GM12878 (cell line): ENCODE data around the gene GPR63. TPM values are rescaled to one million over a fixed set of nuclear protein-coding genes. Genes with fewer than 3 reads are reported as not detected.

Experiments used
- ATAC-seq: fragments of 200-7000 bp; cut with Tn5 transposase; 3 replicates; pipeline ENCODE4 v1.9.1; 2020; ENCODE audit warnings: mild to moderate bottlenecking, moderate library complexity
- BruUV-seq: library from RNA; stranded (reverse); fragments of 400-500 nt; replicated peaks from 2 replicates; lab custom pipeline; 2021; lab: Mats Ljungman, UMichigan
- CTCF ChIA-PET: fragments of 300-600 bp; sonication (Branson Sonifier 250); formaldehyde crosslinking; extraction: SDS; loops from one replicate; lab custom pipeline; 2021; ENCODE audit warnings: inconsistent platforms; lab: Yijun Ruan, JAX
- POLR2A ChIA-PET: fragments of 350-600 bp; formaldehyde crosslinking; extraction: SDS; loops from one replicate; lab custom pipeline; 2021; ENCODE audit warnings: inconsistent platforms; lab: Charles Lee
- RAD21 ChIA-PET: fragments of 300-600 bp; sonication (Branson Sonifier 250); formaldehyde crosslinking; loops from one replicate; lab custom pipeline; 2023; ENCODE audit warnings: antibody characterized with exemption; ENCODE audit not compliant: unreplicated experiment; lab: Charles Lee
- SMC1A ChIA-PET: fragments of 300-600 bp; sonication (Branson Sonifier 250); formaldehyde crosslinking; loops from one replicate; lab custom pipeline; 2023; ENCODE audit not compliant: unreplicated experiment, uncharacterized antibody; lab: Charles Lee
- DNase-seq: peaks from one replicate; pipeline ENCODE4 v3.0.0-alpha.2; 2011; ENCODE audit warnings: low read depth, low spot score
- FAIRE-seq: peaks from 3 replicates; lab custom pipeline; 2011; peaks lifted over from hg19 to GRCh38; lab: Jason Lieb, UNC
- H2AFZ ChIP-seq: 2 replicates; pipeline ENCODE4 v1.6.0; 2011; ENCODE audit warnings: low read depth, low read length, control low read depth; ENCODE audit not compliant: control insufficient read depth
- H3K27ac ChIP-seq: 2 replicates; pipeline ENCODE4 v1.5.1; 2011; ENCODE audit warnings: control low read depth; ENCODE audit not compliant: control insufficient read depth, insufficient read depth
- H3K27me3 ChIP-seq, 2 experiments: replicated peaks in 1 of 2; 2 replicates each; pipeline versions ENCODE4 v1.6.0 to v1.6.1; 2011; ENCODE audit warnings: low read length in 1 of 2; ENCODE audit not compliant: control insufficient read depth in 2 of 2, insufficient read depth in 2 of 2
- H3K36me3 ChIP-seq, 2 experiments: 2 replicates each; pipeline ENCODE4 v1.5.1; 2011; ENCODE audit warnings: low read length in 1 of 2; ENCODE audit not compliant: control insufficient read depth in 2 of 2, insufficient read depth in 2 of 2
- H3K4me1 ChIP-seq: 2 replicates; pipeline ENCODE4 v1.6.1; 2011; ENCODE audit warnings: mild to moderate bottlenecking, low read length, moderate library complexity, mixed read lengths; ENCODE audit not compliant: control insufficient read depth, insufficient read depth
- H3K4me2 ChIP-seq: 2 replicates; pipeline ENCODE4 v1.6.0; 2011; ENCODE audit warnings: control low read depth; ENCODE audit not compliant: control insufficient read depth, insufficient read depth
- H3K4me3 ChIP-seq: fragments of 200-600 bp; sonication (generic); 2 replicates; pipeline ENCODE4 v1.5.1; 2016
- H3K79me2 ChIP-seq: 2 replicates; pipeline ENCODE4 v1.6.0; 2011; ENCODE audit warnings: low read length; ENCODE audit not compliant: control insufficient read depth, insufficient read depth
- H3K9ac ChIP-seq: 2 replicates; pipeline ENCODE4 v1.8.0; 2011; ENCODE audit warnings: low read length, control low read depth, mixed read lengths; ENCODE audit not compliant: control insufficient read depth, insufficient read depth
- H3K9me3 ChIP-seq: replicated peaks from 3 replicates; pipeline ENCODE4 v1.5.1; 2011; ENCODE audit warnings: mild to moderate bottlenecking, low read length; ENCODE audit not compliant: control insufficient read depth, insufficient read depth
- H4K20me1 ChIP-seq: 2 replicates; pipeline ENCODE4 v1.6.0; 2011; ENCODE audit not compliant: control insufficient read depth, insufficient read depth
- DPF2 ChIP-seq: fragments of 450-650 bp; IDR thresholded peaks from 2 replicates; pipeline ENCODE4 v1.6.1; 2017; ENCODE audit warnings: mild to moderate bottlenecking
- SMARCA5 ChIP-seq: fragments of 450-650 bp; IDR thresholded peaks from 2 replicates; pipeline ENCODE4 v1.6.1; 2017; ENCODE audit warnings: mild to moderate bottlenecking
- ZBTB40 ChIP-seq: fragments of 450-650 bp; IDR thresholded peaks from 2 replicates; pipeline ENCODE4 v1.6.1; 2016; ENCODE audit warnings: mild to moderate bottlenecking, moderate library complexity, borderline replicate concordance
- WGBS: methylation state at CpG from one replicate; pipeline ENCODE4 v1.1.6; 2016; ENCODE audit warnings: low lambda C conversion rate; ENCODE audit not compliant: insufficient replicate concordance, insufficient coverage; ENCODE audit errors: missing lambda C conversion rate; 5-methylcytosine and 5-hydroxymethylcytosine counted together
- in situ Hi-C: fragments of 300-500 bp; cut with MboI; formaldehyde crosslinking; loops from 9 replicates; pipeline ENCODE4 v1.14.3; 2018; ENCODE audit warnings: mixed read lengths
- intact Hi-C: fragments of 100-400 bp; cut with micrococcal nuclease; formaldehyde crosslinking; loops from one replicate; pipeline ENCODE4 v1.14.2; 2022; ENCODE audit not compliant: unreplicated experiment
- polyA plus RNA-seq, 11 experiments: library from polyadenylated mRNA; depleted of rRNA in 4 of 11; unstranded in 6 of 11; stranded (reverse) in 5 of 11; fragments of >200 nt; fragmentation: Nextera tagmentation in 4 of 11; fragmentation: Illumina TruSeq in 1 of 11; extraction: Ambion mirVana in 4 of 11; extraction: Trizol in 1 of 11; gene quantifications; 1 replicate in 1 of 11; 2 replicates in 10 of 11; pipeline versions ENCODE4 v1.2.1 to v1.2.3, GENCODE V29; 2011 to 2016; ENCODE audit warnings: inconsistent platforms in 2 of 11, missing spikeins in 2 of 11, low read depth in 1 of 11
- total RNA-seq, 4 experiments: library from RNA; depleted of rRNA in 3 of 4; stranded (reverse); fragments of >200 nt in 3 of 4; fragmentation: Illumina TruSeq in 1 of 4; extraction: Trizol in 1 of 4; gene quantifications; 2 replicates each; pipeline versions ENCODE4 v1.2.1 to v1.2.3, GENCODE V29; 2013 to 2021

Gene GPR63
- total and polyA plus RNA-seq, 10 of the 15 experiments (the other 5 are each of a cell fraction or from before 2014, with no cell fraction given) = 1.6 to 6.6 (median 3.5) TPM

- RAD21 ChIA-PET = interaction anchor here (0.6 kb wide), 1 partner anchor 52 kb away, joined by 3 read pairs; no protein-coding TSS in a partner anchor
- Histone ChIP-seq H3K79me2 (no peaks in the 10 kb centered on the region), H3K27me3 (no peaks in the 10 kb centered on the region), H3K36me3 (no peaks in the 10 kb centered on the region), H3K9ac (no peak overlapping the region), H3K4me3 (no peak overlapping the region), H2AFZ (no peak overlapping the region), H3K4me2 (no peak overlapping the region), H3K27ac (no peak overlapping the region), H4K20me1 (no peaks in the 10 kb centered on the region), H3K4me1 (peaks cover 1% of the 10 kb centered on the region; the same call in 1 of the 2 replicates), H3K9me3 (no peaks in the 10 kb centered on the region)
- SMC1A ChIA-PET = interaction anchor here (0.6 kb wide), 1 partner anchor 64 kb away, joined by 3 read pairs; no protein-coding TSS in a partner anchor
- WGBS = 35% methylated on average over 3 of the region's 3 CpGs
- BruUV-seq = TSS peak; percentile 54
- in situ Hi-C loops = no loop called here
- TF ChIP-seq SMARCA5 = no peak
- TF ChIP-seq DPF2 = no peak
- no peak for TF ChIP-seq ZBTB40
- CTCF ChIA-PET = interaction anchor here (1.7 kb wide), 1 partner anchor 15 kb away, joined by 4 read pairs; no protein-coding TSS in a partner anchor
- ATAC-seq (no peak), FAIRE-seq (no peak), DNase-seq (no peak)
- POLR2A ChIA-PET = no interaction called here
- intact Hi-C loops = no loop called here
These were observed 47.4 kb downstream of the GPR63 start for GRCh38 chr6:96789871-96790270.
